ENCODE data around the gene PTPRK. TPM values are rescaled to one million over a fixed set of nuclear protein-coding genes. Genes with fewer than 3 reads are reported as not detected.

Gene PTPRK
- total RNA-seq, 2 donors from 2014 or later, result 33.7 to 36.0 TPM

DNA sequence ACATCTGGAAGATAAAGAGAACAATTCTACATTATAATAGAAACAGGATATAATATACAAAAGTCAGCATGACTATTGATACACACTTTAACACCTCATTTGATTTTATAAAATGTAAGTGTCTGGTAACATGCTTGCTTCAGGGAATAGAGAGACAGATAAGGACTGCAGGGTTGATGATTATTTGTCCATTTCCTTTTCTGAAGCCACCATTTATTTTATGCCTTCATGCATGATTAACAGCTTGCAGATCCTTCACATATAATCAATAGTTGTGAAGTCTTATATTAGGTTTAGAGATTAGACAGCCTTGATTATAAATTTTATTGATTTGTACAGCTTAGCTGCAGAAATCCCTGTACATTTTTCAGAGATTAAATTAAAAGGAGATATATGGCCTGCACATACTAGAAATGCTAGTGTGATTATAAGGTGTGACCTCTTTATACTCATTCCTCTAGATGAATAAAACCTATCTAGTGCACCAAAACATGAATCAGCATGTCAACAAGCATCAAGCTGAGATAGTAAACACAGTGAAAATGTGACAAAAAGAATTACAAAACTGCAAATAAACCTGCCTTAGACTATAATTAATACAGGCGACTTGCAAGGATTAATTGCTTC, 420.7 kb downstream of the PTPRK start:
- no peak overlapping the region for H3K27ac ChIP-seq
- H3K4me3 ChIP-seq, result no peak overlapping the region
- ATAC-seq (ENCODE audit: insufficient number of reproducible peaks, low FRiP score, low read depth) (no peak), DNase-seq (ENCODE audit: low spot score) (no peak)
- H3K4me1 ChIP-seq (ENCODE audit: control insufficient read depth in 1 of 2, low read depth in 2 of 2), result no peaks in the 10 kb centered on the region
- no peak for TF ChIP-seq CTCF (IDR thresholded peaks at IDR 0.05)
- H3K36me3 ChIP-seq, result no peaks in the 10 kb centered on the region
- no peaks in the 10 kb centered on the region for H3K9me3 ChIP-seq
- H3K27me3 ChIP-seq (replicated peaks; ENCODE audit: insufficient read depth), result no peaks in the 10 kb centered on the region

- Histone ChIP-seq H3K27me3 (replicated peaks; ENCODE audit: insufficient read depth) (no peaks in the 10 kb centered on the region), H3K4me1 (ENCODE audit: control insufficient read depth in 1 of 2, low read depth in 2 of 2) (no peaks in the 10 kb centered on the region), H3K4me3 (no peak overlapping the region), H3K27ac (no peak overlapping the region), H3K9me3 (no peaks in the 10 kb centered on the region), H3K36me3 (no peaks in the 10 kb centered on the region)
- ATAC-seq (ENCODE audit: insufficient number of reproducible peaks, low FRiP score, low read depth), result no peak
- no peak for TF ChIP-seq CTCF (IDR thresholded peaks at IDR 0.05)
- DNase-seq (ENCODE audit: low spot score), result no peak
These were observed 422.3 kb downstream of the PTPRK start for GRCh38 chr6:128098000-128098581.

DNA sequence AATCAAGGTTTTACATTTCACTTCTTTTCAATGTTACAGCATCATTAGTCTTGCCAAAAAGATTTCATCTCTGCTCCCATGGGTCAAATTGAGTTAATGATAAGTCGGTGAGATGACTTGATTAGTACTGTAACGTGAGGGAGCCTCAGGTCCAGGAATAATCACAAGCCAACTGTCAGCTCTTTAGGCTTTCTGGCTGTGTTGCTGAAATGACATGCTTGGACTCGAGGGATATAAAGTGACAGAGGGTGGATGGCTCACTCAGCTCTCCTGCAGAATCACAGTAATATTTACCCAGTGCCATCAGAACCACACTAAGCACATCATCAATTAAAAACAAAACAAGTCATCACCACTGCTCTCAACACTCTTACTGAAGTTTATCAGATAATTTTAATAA, 423.4 kb downstream of the PTPRK start:
- Histone ChIP-seq H3K27me3 (replicated peaks; ENCODE audit: insufficient read depth) (no peaks in the 10 kb centered on the region), H3K36me3 (no peaks in the 10 kb centered on the region), H3K9me3 (no peaks in the 10 kb centered on the region), H3K4me3 (no peak overlapping the region), H3K4me1 (ENCODE audit: control insufficient read depth in 1 of 2, low read depth in 2 of 2) (no peaks in the 10 kb centered on the region), H3K27ac (no peak overlapping the region)
- no peak for ATAC-seq (ENCODE audit: insufficient number of reproducible peaks, low FRiP score, low read depth)
- TF ChIP-seq CTCF (IDR thresholded peaks at IDR 0.05), result no peak
- DNase-seq (ENCODE audit: low spot score), result no peak

- Histone ChIP-seq H3K36me3 (no peaks in the 10 kb centered on the region), H3K27ac (no peak overlapping the region), H3K4me1 (ENCODE audit: control insufficient read depth in 1 of 2, low read depth in 2 of 2) (no peaks in the 10 kb centered on the region), H3K27me3 (replicated peaks; ENCODE audit: insufficient read depth) (no peaks in the 10 kb centered on the region), H3K9me3 (no peaks in the 10 kb centered on the region), H3K4me3 (no peak overlapping the region)
- ATAC-seq (ENCODE audit: insufficient number of reproducible peaks, low FRiP score, low read depth), result no peak
- DNase-seq (ENCODE audit: low spot score), result no peak
- no peak for TF ChIP-seq CTCF (IDR thresholded peaks at IDR 0.05)
These were observed 425.0 kb downstream of the PTPRK start for GRCh38 chr6:128095362-128095761.

DNA sequence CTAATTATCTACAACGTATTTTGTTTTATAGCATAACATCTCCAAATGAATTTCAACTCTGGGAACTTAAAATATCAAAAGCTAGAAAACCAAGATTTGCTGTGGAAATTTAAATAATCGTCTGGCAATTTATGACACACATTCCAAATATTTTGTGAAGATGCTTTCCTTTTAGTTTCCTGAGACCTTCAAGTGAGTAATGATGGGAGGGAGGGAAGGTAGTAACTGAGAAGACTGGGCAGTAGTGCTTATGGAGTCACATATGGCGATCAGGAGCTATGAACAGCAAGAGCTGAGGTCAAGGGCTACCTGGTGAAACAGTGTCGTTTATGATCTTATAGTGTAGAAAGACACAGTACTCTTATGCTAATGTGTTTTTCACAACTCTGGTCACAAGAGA, 441.4 kb downstream of the PTPRK start:
- DNase-seq (ENCODE audit: low spot score) (no peak), ATAC-seq (ENCODE audit: insufficient number of reproducible peaks, low FRiP score, low read depth) (no peak)
- no peaks in the 10 kb centered on the region for H3K36me3 ChIP-seq
- no peaks in the 10 kb centered on the region for H3K27me3 ChIP-seq (replicated peaks; ENCODE audit: insufficient read depth)
- H3K4me1 ChIP-seq (ENCODE audit: control insufficient read depth in 1 of 2, low read depth in 2 of 2), result no peaks in the 10 kb centered on the region
- H3K9me3 ChIP-seq, result no peaks in the 10 kb centered on the region
- TF ChIP-seq CTCF (IDR thresholded peaks at IDR 0.05), result no peak
- no peak overlapping the region for H3K4me3 ChIP-seq
- no peak overlapping the region for H3K27ac ChIP-seq

All from thoracic aorta (tissue), 2 donors.